OCI-LY7 (cell line): ENCODE results near the gene GOLGA6L10.

Experiments
- CTCF ChIP-seq: fragments of 200-600 bp; sonication (generic); conservative IDR thresholded peaks from 2 replicates; pipeline ENCODE4 v1.5.1; 2014; ENCODE audit warnings: mild to moderate bottlenecking, antibody characterized with exemption, low read length, moderate library complexity, mixed read lengths
- EZH2phosphoT487 ChIP-seq: fragments of 200-600 bp; sonication (generic); IDR thresholded peaks from 2 replicates; pipeline ENCODE4 v1.6.1; 2018; ENCODE audit warnings: low read depth, borderline replicate concordance, mild to moderate bottlenecking, mixed run types, antibody characterized with exemption, low read length, moderate library complexity, mixed read lengths

- TF ChIP-seq CTCF (no peak), EZH2phosphoT487 (no peak)
These were observed 50.8 kb downstream of the GOLGA6L10 start for GRCh38 chr15:82298520-82298919.
